HEK293 (cell line): ENCODE results near the gene KYAT1.
"Not testable (repeated sequence)": the region's sequence is repeated elsewhere in the genome, so short reads cannot be mapped to it uniquely, and the experiment has no call there.

Source experiments
- CTCF ChIP-seq: fragments of 450-650 bp; formaldehyde crosslinking; IDR thresholded peaks from 2 replicates; pipeline ENCODE4 v1.5.1; 2016; ENCODE audit warnings: missing biosample characterization, missing genetic modification characterization
- GLI4 ChIP-seq: fragments of 450-650 bp; formaldehyde crosslinking; IDR thresholded peaks from 2 replicates; pipeline ENCODE4 v1.5.1; 2016; ENCODE audit warnings: missing biosample characterization, missing genetic modification characterization
- KLF10 ChIP-seq: fragments of 450-650 bp; IDR thresholded peaks from 2 replicates; pipeline ENCODE4 v1.5.1; 2018; ENCODE audit warnings: missing biosample characterization, mild to moderate bottlenecking, missing genetic modification characterization
- SP7 ChIP-seq: fragments of 450-650 bp; formaldehyde crosslinking; IDR thresholded peaks from 2 replicates; pipeline ENCODE4 v1.5.1; 2016; ENCODE audit warnings: missing biosample characterization, missing genetic modification characterization

DNA sequence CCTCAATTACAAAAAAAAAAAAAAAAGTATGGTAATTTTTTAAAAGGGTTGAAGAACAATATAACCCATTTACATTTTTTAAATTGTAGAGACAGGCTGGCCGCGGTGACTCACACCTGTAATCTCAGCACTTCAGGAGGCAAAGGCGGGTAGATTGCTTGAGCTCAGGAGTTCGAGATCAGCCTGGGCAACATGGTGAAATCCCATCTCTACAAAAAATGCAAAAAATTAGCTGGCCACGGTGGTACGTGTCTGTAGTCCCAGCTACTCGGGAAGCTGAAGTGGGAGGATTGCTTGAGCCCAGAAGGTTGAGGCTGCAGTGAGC, 10.8 kb downstream of the KYAT1 start:
- not testable (repeated sequence) for TF ChIP-seq KLF10; CTCF (tag by site-specific recombination); GLI4 (tag by site-specific recombination); SP7
